Left ventricle myocardium superior (tissue), 1 donor: ENCODE data around the gene GPR55. TPM values are rescaled to one million over a fixed set of nuclear protein-coding genes. Genes with fewer than 3 reads are reported as not detected.

ENCODE experiments used
- ATAC-seq: fragments of 200-7000 bp; cut with Tn5 transposase; one replicate; pipeline ENCODE4 v1.9.1; 2020; ENCODE audit warnings: mild to moderate bottlenecking, moderate library complexity
- DNase-seq: peaks from one replicate; pipeline ENCODE4 v3.0.0-alpha.2; 2020
- intact Hi-C: fragments of 100-400 bp; cut with micrococcal nuclease; formaldehyde crosslinking; loops from one replicate; pipeline ENCODE4 v1.11.0; 2022
- total RNA-seq: library from RNA; stranded (reverse); fragmentation: NEBNext Ultra II Directional; extraction: Animal tissue kit (Norgen Biotek cat#: 25700); gene quantifications from one replicate; pipeline ENCODE4 v1.2.1, GENCODE V29; 2021
- donor health status: DM: no; HTN: yes; CAD: no; lungs with severe emphysema.

Gene GPR55
- total RNA-seq, 1 donor from 2014 or later = not detected

GRCh38 chr2:230863442-230864121 is 61.5 kb downstream of the GPR55 start:
- ATAC-seq = no peak
- DNase-seq = no peak
- intact Hi-C loops = no loop called here

- DNase-seq = no peak
- intact Hi-C loops = no loop called here
- no peak for ATAC-seq
Observed at GRCh38 chr2:230863031-230863430, 62.0 kb downstream of the GPR55 start.

GRCh38 chr2:230862292-230862691 is 62.8 kb downstream of the GPR55 start:
- no peak for DNase-seq
- intact Hi-C loops = no loop called here
- no peak for ATAC-seq

- DNase-seq (no peak), ATAC-seq (no peak)
- intact Hi-C loops = no loop called here
Observed at GRCh38 chr2:230861552-230862255, 63.3 kb downstream of the GPR55 start.

Other genes with a start within 250 kb of the GPR55 start
- 86.2 TPM for gene CAB39, start 212.4 kb downstream of the GPR55 start, total RNA-seq
- gene ITM2C, start 60.3 kb downstream of the GPR55 start, total RNA-seq = 28.8 TPM
- not detected for gene SPATA3, start 70.9 kb upstream of the GPR55 start, total RNA-seq
- gene C2orf72, start 112.3 kb upstream of the GPR55 start, total RNA-seq = 0.07 TPM
- 73.4 TPM for gene PSMD1, start 131.6 kb upstream of the GPR55 start, total RNA-seq
- gene HTR2B, start 199.8 kb upstream of the GPR55 start, total RNA-seq = 0.50 TPM